Measurements from ENCODE around the gene OXSR1.
"Not testable (repeated sequence)": the region's sequence is repeated elsewhere in the genome, so short reads cannot be mapped to it uniquely, and the experiment has no call there.

Gene OXSR1

DNA sequence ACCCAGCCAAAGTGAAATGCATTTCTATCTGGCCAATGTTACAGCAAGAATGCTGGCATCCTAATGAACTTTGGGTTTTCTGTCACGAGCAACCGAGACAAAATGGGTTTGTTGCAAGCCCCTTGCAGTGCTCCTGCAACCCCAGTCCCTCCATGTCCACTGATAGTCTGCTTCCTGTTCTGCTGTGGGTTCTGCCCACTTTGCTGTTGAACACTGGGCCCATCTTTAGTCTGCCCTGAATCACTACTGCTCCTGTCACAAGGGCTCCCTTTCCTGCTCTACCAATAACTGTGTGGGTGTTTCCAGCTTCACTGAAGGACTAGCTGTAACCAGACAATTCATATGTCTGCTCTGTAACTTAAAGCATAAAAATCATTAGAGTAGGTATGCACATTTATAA, 12.7 kb upstream of the OXSR1 start:
- peak overlapping the region in 5 of 11 experiments; percentile 56 to 93 (median 75); a peak in 9 of 22 replicates for H3K4me2 ChIP-seq
- H3K27me3 ChIP-seq: no peaks in the 10 kb centered on the region
- no peak for TF ChIP-seq Cebpa-rat (IDR thresholded peaks at IDR 0.05)
- peak overlapping the region in 5 of 11 experiments; percentile 54 to 93 (median 78); a peak in 9 of 22 replicates for H3K27ac ChIP-seq
- no peak overlapping the region for H3K4me3 ChIP-seq
- peak overlapping the region in 3 of 11 experiments; percentile 15 to 31 (median 16); a peak in 1 of 22 replicates for H3K9ac ChIP-seq
- peaks cover 0 to 11% (median 6%) of the 10 kb centered on the region in 11 experiments; a peak in 12 of 22 replicates for H3K9me3 ChIP-seq (replicated peaks in 1 of 11)
- H3K36me3 ChIP-seq: no peaks in the 10 kb centered on the region
- H4K20me1 ChIP-seq: no peaks in the 10 kb centered on the region
- peaks cover 6 to 95% (median 60%) of the 10 kb centered on the region in 10 experiments; a peak in 19 of 20 replicates for H3K4me1 ChIP-seq

DNA sequence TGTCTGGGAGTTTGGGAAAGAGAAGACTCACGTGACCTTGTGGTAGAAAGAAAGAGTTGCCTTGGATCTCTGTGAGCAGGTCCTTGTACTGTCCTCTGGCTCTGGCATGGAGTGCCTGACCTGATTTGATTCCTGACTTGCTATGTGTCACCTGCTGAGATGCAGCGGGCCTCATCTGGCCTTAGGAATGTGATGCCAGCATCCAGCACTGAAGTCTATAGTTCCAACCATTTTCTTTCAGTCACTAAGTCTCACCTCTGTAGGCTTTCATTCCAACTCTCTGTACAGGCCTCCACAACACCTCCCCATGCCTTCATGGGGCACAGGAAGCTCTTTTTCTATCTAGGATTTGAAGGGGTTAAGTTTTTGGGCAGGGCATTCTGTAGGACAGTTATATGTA, 12.1 kb upstream of the OXSR1 start:
- no peaks in the 10 kb centered on the region for H3K27me3 ChIP-seq
- no peaks in the 10 kb centered on the region for H3K36me3 ChIP-seq
- peaks cover 0 to 6% (median 0%) of the 10 kb centered on the region in 11 experiments; a peak in 5 of 22 replicates for H3K9me3 ChIP-seq (replicated peaks in 1 of 11)
- peaks cover 1 to 95% (median 54%) of the 10 kb centered on the region in 10 experiments; a peak in 18 of 20 replicates for H3K4me1 ChIP-seq
- no peak overlapping the region for H3K4me3 ChIP-seq
- peak overlapping the region in 6 of 11 experiments; percentile 18 to 93 (median 66); a peak in 10 of 22 replicates for H3K27ac ChIP-seq
- H3K9ac ChIP-seq: peak overlapping the region in 3 of 11 experiments; percentile 16 to 63 (median 57); a peak in 3 of 22 replicates
- H4K20me1 ChIP-seq: no peaks in the 10 kb centered on the region
- H3K4me2 ChIP-seq: peak overlapping the region in 6 of 11 experiments; percentile 42 to 93 (median 72); a peak in 11 of 22 replicates
- no peak for TF ChIP-seq Cebpa-rat (IDR thresholded peaks at IDR 0.05)

DNA sequence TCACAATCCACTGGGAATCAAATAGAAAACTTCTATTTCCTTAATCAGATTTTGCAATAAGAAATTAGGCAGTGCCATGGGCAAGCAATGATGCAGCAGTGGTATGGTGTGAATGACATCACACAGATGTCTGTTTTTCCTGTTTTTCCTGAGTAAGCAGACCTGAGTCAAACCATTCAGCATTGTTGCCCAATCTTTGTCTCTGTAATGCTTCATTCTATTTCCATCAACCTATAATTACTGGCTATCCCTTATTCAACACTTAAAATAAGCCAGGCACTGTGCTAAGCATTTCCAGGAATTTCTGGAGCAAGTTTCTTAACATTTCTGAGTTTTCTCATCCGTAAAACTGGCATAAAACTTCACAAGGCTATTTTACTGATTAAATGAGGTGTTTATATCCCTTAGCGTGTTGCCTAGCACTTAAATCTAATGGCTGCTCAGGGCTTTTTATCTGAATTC, 11.3 kb upstream of the OXSR1 start:
- no peak overlapping the region for H3K4me3 ChIP-seq
- no peaks in the 10 kb centered on the region for H3K36me3 ChIP-seq
- H3K9ac ChIP-seq: peak overlapping the region in 4 of 11 experiments; percentile 42 to 70 (median 56); a peak in 7 of 22 replicates
- peak overlapping the region in 7 of 11 experiments; percentile 15 to 93 (median 63); a peak in 12 of 22 replicates for H3K27ac ChIP-seq
- 0 out of 22 replicates have a peak, but pooled peaks cover 0 to 5% (median 0%) of the 10 kb centered on the region in 11 experiments for H3K9me3 ChIP-seq (replicated peaks in 1 of 11)
- peaks cover 0 to 95% (median 48%) of the 10 kb centered on the region in 10 experiments; a peak in 16 of 20 replicates for H3K4me1 ChIP-seq
- no peaks in the 10 kb centered on the region for H3K27me3 ChIP-seq
- H3K4me2 ChIP-seq: peak overlapping the region in 7 of 11 experiments; percentile 7 to 93 (median 69); a peak in 13 of 22 replicates
- no peaks in the 10 kb centered on the region for H4K20me1 ChIP-seq
- peak in 4 of 11 experiments; percentile 64 to 94 (median 68); a peak in 6 of 22 replicates for TF ChIP-seq Cebpa-rat (IDR thresholded peaks at IDR 0.05)

DNA sequence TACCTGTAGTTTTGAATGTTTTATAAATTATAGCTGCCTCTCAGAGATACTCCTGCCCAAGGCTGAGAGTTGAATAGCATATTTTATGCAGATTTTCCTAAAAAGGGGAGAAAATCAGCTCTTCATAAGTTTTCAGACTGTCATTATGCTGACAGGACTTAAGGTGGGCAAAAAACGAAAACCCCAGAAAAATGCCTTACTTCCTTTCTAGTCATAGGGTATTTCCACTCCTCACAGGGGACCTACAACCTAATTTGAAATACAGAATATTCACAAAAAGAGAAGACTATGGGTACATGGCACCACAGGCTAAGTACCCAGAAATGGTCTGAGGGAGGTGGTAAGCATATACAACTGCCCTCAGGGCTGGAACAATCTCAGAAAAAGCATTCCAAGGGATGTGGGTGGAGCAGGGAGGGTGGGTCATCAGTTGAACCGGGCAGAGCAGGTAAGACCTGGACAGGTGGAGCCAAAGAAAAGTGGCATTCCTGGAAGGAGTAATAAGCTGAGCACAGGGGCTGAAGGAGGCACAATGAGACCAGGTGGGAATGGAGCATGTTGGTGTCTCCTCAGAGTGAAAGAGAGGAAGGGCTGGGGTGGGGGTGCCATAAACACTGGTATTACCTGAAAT, 10.6 kb upstream of the OXSR1 start:
- Histone ChIP-seq H3K4me3 (no peak overlapping the region), H3K9me3 (replicated peaks in 1 of 11) (0 out of 22 replicates have a peak, but pooled peaks cover 0 to 5% (median 0%) of the 10 kb centered on the region in 11 experiments), H3K27me3 (no peaks in the 10 kb centered on the region), H3K36me3 (no peaks in the 10 kb centered on the region), H3K9ac (peak overlapping the region in 4 of 11 experiments; percentile 42 to 70 (median 56); a peak in 7 of 22 replicates), H4K20me1 (no peaks in the 10 kb centered on the region), H3K4me1 (peaks cover 0 to 88% (median 42%) of the 10 kb centered on the region in 10 experiments; a peak in 14 of 20 replicates), H3K27ac (peak overlapping the region in 7 of 11 experiments; percentile 15 to 93 (median 63); a peak in 12 of 22 replicates), H3K4me2 (peak overlapping the region in 7 of 11 experiments; percentile 7 to 93 (median 69); a peak in 10 of 22 replicates)
- no peak for TF ChIP-seq Cebpa-rat (IDR thresholded peaks at IDR 0.05)

DNA sequence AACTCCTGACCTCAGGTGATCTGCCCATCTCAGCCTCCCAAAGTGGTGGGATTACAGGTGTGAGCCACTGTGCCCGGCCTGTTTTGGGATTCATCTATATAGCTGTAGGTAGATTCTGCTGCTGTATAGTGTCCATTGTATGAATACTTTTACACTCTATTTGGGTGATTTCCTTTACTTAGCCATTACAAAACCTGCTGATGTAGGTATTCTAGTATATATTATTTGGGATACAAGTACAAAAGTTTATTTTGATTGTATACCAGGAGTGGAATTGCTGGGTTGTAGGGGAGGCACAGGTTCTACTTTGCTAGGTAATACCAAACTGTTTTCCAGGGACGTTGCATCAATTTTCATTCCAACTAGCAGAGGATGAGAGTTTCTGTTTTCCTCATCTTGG, 9.5 kb upstream of the OXSR1 start:
- Histone ChIP-seq H3K4me3 (no peak overlapping the region), H3K36me3 (no peaks in the 10 kb centered on the region), H3K9ac (no peak overlapping the region), H3K4me2 (peak overlapping the region in 3 of 11 experiments; percentile 75 to 93 (median 91); a peak in 4 of 22 replicates), H4K20me1 (no peaks in the 10 kb centered on the region), H3K27me3 (no peaks in the 10 kb centered on the region), H3K27ac (peak overlapping the region in 1 of 11 experiments; percentile 89; a peak in 2 of 22 replicates), H3K9me3 (replicated peaks in 1 of 11) (0 out of 22 replicates have a peak, but pooled peaks cover 0 to 5% (median 0%) of the 10 kb centered on the region in 11 experiments), H3K4me1 (peaks cover 0 to 77% (median 35%) of the 10 kb centered on the region in 10 experiments; a peak in 13 of 20 replicates)
- no peak for TF ChIP-seq Cebpa-rat (IDR thresholded peaks at IDR 0.05)

DNA sequence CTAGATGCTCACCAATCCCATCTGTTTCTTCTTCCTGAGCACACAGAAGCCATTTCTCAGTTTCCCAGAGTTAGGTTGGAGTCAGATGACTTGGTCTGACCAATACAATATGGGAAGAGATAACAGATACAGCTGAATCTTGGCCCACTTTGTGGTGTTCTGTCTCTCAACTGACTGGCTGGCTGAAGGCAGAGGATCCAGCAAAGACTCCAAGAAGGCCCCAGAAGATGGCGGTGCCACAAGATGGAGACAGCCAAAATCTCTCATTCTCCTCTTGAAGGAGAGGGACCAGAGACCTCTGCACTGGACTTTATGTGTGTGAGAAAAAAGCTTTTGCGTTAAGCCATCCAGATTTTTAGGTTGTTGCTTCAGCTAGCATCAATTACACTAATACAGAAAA, 8.2 kb upstream of the OXSR1 start:
- Histone ChIP-seq H3K4me1 (peaks cover 0 to 64% (median 26%) of the 10 kb centered on the region in 10 experiments; a peak in 13 of 20 replicates), H3K36me3 (no peaks in the 10 kb centered on the region), H3K4me3 (no peak overlapping the region), H3K27me3 (no peaks in the 10 kb centered on the region), H3K4me2 (no peak overlapping the region), H4K20me1 (no peaks in the 10 kb centered on the region), H3K27ac (no peak overlapping the region), H3K9me3 (replicated peaks in 1 of 11) (no peaks in the 10 kb centered on the region), H3K9ac (no peak overlapping the region)
- no peak for TF ChIP-seq Cebpa-rat (IDR thresholded peaks at IDR 0.05)

DNA sequence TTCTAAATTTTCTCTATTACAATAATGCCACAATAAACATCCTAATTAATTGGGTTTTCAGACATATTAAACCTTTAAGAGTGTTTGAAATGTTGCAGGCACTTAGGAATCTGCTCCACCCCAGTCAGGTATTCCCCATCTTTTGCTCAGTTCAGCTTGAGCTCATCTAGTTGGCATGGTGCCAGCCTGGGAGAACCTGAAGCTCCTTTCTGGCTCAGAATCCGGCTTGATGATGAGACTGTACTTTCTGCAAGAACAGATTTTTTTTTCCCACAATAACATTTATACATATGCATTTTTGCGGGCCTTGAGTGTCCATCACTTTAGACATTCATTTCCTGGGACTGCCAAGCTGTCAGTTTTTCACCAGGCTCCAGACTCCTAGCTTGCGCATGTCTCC, 7.7 kb upstream of the OXSR1 start:
- Histone ChIP-seq H3K27me3 (no peaks in the 10 kb centered on the region), H3K4me2 (peak overlapping the region in 2 of 11 experiments; percentile 43 to 53; a peak in 2 of 22 replicates), H3K9ac (no peak overlapping the region), H3K4me3 (no peak overlapping the region), H3K4me1 (peaks cover 0 to 60% (median 22%) of the 10 kb centered on the region in 10 experiments; a peak in 13 of 20 replicates), H3K36me3 (no peaks in the 10 kb centered on the region), H3K9me3 (replicated peaks in 1 of 11) (no peaks in the 10 kb centered on the region; a peak in 1 of 22 replicates), H3K27ac (no peak overlapping the region), H4K20me1 (no peaks in the 10 kb centered on the region)
- no peak for TF ChIP-seq Cebpa-rat (IDR thresholded peaks at IDR 0.05)

DNA sequence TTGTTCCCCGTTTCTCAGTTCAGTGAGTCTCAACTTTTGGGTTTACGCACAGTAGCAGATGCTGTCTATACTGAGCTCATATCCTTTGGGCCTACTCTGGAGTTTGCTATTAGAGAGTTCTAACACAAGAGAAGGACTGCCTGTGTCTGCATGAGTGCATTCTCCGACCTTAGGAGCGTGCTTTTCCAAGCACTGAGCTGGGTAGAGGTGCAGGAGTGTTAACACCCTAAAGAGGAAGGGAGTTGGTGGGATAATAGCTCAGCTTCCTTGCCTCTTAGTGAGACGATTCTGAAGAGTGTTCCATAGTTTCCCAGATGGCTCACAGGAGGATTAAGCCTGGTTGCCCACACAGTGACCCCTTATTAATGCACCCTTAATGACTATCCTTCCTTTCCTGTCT, 6.9 kb upstream of the OXSR1 start:
- Histone ChIP-seq H3K4me2 (peak overlapping the region in 3 of 11 experiments; percentile 7 to 53 (median 43); a peak in 6 of 22 replicates), H3K4me1 (peaks cover 0 to 58% (median 15%) of the 10 kb centered on the region in 10 experiments; a peak in 13 of 20 replicates)

DNA sequence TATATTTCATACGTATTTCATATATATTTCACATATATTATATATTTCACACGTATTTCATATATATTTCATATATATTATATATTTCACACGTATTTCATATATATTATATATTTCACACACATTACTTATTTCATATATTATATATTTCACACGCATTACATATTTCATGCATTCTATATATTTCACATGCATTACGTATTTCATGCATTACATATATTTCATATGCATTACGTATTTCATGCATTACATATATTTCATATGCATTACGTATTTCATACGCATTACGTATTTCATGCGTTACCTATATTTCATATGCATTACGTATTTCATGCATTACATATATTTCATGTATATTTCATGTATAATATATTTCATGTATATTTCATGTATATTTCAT, 4.6 kb upstream of the OXSR1 start:
- peaks cover 7 to 47% (median 10%) of the 10 kb centered on the region in 10 experiments; a peak in 19 of 20 replicates for H3K4me1 ChIP-seq
- H3K4me2 ChIP-seq; H3K36me3 ChIP-seq; H3K4me3 ChIP-seq; H3K27me3 ChIP-seq; H3K9ac ChIP-seq; H3K27ac ChIP-seq; H3K9me3 ChIP-seq (replicated peaks in 1 of 11); H4K20me1 ChIP-seq: not testable (repeated sequence)

More for the DNA sequence above, 6.9 kb upstream of the OXSR1 start:
- no peaks in the 10 kb centered on the region for H4K20me1 ChIP-seq
- TF ChIP-seq Cebpa-rat (IDR thresholded peaks at IDR 0.05): no peak
- H3K36me3 ChIP-seq: no peaks in the 10 kb centered on the region
- H3K4me3 ChIP-seq: no peak overlapping the region
- no peak overlapping the region for H3K9ac ChIP-seq
- no peak overlapping the region; a peak in 1 of 22 replicates for H3K27ac ChIP-seq
- H3K27me3 ChIP-seq: no peaks in the 10 kb centered on the region
- H3K9me3 ChIP-seq (replicated peaks in 1 of 11): no peaks in the 10 kb centered on the region; a peak in 1 of 22 replicates
